Cardiac fibroblast (primary cell): ENCODE data around the gene IPO9.

Experiments
- DNase-seq, 2 donors: peaks; one replicate each; pipeline versions ENCODE4 v3.0.0 to v3.0.0-alpha.2; 2010; ENCODE audit warnings: low read depth in 2 of 2
- H3K4me3 ChIP-seq, 2 donors: replicated peaks in 1 of 2; 1 replicate in 1 of 2; 2 replicates in 1 of 2; pipeline ENCODE4 v1.5.1; 2011; ENCODE audit warnings: low read depth in 2 of 2, low read length in 2 of 2, mild to moderate bottlenecking in 2 of 2, moderate library complexity in 1 of 2
- TF ChIP-seq, protein P1 (sequence below): IDR thresholded peaks from one replicate; pipeline ENCODE4 v1.5.1; 2011; ENCODE audit warnings: low read depth, mild to moderate bottlenecking, low read length, inconsistent platforms

The IPO9 gene

DNA sequence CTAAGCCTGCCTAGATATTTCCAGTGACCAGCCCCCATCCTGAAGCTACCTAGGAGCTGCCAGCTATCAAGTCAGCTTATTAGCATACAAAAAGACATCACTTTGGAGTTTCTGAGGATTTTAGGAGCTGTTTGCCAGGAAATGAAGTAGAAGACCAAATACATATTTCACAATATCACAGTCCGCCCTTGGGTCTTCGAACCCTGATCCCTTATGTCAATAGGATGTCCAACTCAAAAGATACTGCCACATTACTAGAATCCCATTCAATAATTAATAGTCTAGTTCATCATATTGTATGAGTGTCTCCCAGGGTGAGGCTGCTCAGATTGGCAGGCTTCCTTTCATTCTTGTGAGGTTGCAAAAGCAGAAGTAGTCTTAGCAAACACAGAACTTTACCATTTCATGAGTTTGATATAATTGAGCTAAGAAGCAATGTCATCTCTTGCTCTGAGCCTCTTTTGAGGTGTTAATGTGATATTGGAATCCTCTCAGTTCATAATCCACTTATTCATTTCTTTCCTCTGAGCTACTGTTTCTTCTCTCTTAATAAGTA is 13.6 kb downstream of the IPO9 start:
- H3K4me3 ChIP-seq = no peak overlapping the region
- no peak for DNase-seq
- TF ChIP-seq, protein P1, sequence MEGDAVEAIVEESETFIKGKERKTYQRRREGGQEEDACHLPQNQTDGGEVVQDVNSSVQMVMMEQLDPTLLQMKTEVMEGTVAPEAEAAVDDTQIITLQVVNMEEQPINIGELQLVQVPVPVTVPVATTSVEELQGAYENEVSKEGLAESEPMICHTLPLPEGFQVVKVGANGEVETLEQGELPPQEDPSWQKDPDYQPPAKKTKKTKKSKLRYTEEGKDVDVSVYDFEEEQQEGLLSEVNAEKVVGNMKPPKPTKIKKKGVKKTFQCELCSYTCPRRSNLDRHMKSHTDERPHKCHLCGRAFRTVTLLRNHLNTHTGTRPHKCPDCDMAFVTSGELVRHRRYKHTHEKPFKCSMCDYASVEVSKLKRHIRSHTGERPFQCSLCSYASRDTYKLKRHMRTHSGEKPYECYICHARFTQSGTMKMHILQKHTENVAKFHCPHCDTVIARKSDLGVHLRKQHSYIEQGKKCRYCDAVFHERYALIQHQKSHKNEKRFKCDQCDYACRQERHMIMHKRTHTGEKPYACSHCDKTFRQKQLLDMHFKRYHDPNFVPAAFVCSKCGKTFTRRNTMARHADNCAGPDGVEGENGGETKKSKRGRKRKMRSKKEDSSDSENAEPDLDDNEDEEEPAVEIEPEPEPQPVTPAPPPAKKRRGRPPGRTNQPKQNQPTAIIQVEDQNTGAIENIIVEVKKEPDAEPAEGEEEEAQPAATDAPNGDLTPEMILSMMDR = no peak

DNA sequence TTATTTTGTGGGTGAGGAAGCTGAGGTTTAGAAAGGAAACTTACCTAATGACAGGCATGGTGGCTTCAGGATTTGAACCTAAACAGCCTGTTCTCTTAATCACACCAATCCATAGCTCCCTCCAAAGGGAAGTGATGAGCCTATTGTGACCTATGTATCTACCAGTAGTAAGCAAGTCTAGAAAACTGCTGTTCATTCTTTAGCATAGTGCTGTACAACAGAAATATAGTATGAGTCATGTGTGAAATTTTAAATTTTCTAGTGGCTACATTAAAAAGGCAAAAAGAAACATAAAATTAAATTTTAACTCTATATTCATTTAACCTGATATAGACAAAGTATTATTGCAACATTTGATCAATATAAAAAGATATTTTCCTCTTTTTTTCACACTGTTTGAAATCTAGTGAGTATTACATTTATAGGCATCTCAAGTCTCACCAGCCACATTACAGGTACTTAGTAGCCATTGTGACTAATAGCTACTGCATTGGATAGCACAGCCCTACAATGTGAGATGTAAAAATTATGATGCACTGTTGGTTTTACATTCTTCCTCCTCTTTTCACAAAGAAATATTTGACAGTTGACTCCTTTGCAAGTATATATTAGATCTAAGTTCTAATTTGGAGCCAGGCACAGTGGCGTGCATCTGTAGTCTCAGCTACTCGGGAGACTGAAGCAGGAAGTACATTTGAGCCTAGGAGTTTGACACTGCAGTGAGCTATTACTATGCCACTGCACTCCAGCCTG is 16.6 kb downstream of the IPO9 start:
- H3K4me3 ChIP-seq = no peak overlapping the region
- TF ChIP-seq, protein P1 = no peak
- DNase-seq = peak in 1 of 2 donors; percentile 64

DNA sequence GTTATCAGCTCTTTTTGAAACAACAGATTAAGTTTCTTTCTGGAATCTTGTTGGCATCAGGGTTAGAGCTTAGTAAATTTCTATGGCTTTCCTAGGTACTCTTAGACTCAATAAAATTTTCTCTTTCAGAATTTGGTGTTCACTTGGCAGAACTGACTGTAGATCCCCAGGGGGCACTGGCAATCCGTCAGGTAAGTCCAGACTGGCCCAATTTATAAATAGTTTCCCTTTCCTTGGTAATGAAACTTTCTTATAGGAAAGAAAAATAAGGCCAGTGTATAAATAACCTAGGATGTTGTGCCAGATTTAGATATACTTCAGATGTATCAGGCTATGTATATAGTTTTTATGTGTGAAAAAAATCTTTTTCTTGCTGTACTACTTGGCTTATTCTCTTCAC is 18.2 kb downstream of the IPO9 start:
- TF ChIP-seq, protein P1 = no peak
- no peak overlapping the region for H3K4me3 ChIP-seq
- no peak for DNase-seq

DNA sequence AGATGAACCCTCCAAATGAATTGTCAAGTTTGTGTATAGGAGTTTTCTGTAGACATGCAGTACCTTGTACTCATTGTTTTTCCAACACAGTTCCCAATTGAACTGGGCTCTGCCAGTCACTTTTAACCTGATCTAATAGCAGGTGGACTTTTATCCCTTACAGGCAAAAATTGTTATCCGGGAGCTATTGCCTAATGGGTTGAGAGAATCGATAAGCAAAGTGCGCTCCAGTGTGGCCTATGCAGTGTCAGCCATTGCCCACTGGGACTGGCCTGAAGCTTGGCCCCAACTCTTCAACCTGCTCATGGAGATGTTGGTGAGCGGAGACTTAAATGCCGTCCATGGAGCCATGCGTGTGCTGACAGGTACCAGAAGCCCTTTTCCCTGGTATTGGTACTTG is 19.3 kb downstream of the IPO9 start:
- no peak overlapping the region for H3K4me3 ChIP-seq
- DNase-seq = no peak
- TF ChIP-seq, protein P1 = no peak

DNA sequence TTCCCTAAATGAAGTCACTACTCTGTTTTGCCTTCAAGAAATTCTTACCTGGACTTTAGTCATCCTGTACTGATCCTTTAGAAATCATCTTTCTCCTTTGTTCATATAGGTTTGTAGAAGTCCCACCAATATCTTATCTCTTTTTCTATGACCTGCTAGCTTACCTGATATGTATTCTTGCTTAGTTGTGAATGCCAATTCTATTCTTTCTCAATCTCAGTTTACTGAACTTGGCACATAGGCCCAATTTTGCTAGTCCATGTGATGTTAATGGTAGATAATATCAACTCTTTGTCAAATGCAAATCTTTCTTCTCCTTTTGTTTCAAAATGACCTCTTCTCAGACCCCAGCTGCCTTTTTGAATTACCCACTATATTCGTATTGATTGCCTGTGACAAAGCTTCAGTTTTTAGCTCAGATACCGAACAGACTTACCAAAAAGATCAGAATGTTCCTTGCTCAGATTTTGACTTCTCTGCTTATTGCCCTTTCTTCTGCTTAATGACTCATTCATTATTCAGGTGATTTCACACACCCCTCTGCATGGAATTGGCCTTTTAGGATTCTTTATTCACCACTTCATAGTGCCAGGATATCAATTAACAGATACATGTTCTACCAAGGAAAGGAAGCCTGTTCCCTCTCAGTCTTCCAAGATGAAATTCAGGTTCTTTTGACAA is 20.6 kb downstream of the IPO9 start:
- TF ChIP-seq, protein P1 = no peak
- H3K4me3 ChIP-seq = no peak overlapping the region
- no peak for DNase-seq

DNA sequence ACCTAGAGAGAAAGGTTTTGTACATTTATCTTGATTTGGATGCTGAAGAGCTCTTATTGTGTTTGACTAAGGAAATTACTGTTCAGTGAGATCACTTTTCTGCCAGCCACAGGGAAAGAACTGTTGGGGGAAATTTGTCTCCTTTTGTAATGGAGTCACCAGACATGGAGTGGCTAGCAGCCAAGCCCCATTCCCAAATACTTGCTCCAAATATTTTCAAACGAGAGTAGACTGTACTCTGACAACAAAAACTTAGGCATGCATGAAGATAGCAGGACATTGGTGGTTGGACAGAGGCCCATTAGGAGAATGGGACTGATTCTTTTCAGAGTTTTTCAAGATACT is 21.1 kb downstream of the IPO9 start:
- TF ChIP-seq, protein P1 = no peak
- DNase-seq = peak; percentile 89 to 93
- H3K4me3 ChIP-seq = no peak overlapping the region
